GM18508 (cell line): ENCODE measurements around the gene PDE11A.

Experiments used
- ATAC-seq: cut with Tn5 transposase; IDR thresholded peaks from one replicate; pipeline ENCODE4 v1.9.1; 2021; ENCODE audit warnings: moderate number of reproducible peaks; ENCODE audit not compliant: insufficient read depth, unreplicated experiment

Gene PDE11A

DNA sequence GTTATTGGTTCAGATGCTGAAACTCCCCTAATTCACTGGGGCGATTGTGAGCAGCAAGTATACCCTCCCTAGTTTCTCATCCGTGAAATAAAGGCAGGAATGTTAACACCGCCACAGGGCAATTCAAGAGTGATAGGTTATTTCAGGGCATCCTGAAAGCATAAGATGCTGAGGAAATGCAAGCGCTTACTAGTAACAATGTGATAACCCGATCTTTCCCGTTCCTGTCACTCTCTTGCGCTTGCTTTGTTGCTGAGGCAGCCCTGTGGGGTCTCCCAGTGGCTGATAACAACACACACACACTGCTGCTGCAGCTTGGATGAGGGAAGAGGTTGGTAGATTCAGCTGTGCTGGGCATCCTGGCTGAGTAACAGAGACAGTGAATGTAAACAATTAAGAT lies 420.7 kb downstream of the PDE11A start:
- no peak for ATAC-seq

DNA sequence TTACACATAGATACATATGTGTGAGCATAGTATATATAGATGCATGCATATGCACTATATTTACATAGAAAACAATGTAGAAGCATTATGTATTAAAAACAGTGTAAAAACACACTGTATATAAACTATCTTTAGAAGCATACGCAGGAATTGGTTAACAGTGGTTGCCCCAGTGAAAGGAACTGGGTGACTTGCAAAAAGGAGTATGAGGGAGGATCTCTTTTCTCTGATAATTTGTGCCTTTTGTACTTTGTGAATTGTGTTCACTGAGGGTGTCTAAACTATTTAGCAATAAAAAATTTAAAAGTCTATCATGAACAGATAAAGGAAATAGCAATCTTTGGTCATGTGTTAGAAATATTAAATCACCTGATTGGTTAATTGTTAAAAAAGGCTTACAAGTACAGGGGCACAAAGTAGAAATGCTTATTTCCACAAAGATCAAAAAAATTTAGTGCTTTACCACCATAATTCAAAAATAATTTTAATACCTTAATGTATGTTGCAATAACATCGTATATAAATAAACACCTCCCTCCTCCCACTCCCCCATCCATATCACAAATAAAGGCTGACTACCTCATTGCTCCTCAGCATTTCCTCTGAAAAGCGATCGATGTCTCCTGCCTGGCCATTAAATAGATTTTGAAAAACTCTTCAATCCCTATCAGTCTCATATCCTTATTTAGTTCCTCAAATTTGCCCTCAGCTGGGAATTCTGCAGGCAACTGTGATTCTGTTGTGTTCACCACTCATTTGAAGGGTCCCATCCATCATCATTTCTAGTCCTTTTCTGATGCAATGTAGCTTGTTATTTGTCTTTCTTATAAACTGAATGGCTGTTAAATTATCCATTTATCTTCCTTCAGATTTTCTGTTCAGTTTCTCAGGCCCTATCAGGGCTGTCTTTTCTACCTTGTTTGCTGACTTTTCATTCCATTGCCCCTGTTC lies 422.7 kb downstream of the PDE11A start:
- no peak for ATAC-seq

DNA sequence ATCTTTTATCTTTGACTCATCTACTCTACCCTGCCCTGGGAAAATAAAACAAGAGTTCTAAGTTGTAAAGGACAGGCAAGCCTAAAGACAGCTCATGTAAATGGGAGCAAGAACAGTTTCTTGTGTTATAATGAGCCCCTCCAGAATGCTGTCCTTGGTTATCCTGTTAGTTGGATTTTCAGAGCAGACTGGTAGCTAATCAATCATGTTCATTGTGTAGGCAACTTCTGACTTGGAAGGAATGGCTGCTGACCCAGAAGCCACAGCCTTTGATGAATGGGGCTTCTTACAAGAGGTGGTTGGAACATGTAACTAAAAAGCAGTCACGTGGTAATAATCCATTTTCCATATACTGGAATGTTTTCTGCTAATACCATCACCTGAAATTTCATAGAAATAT lies 425.8 kb downstream of the PDE11A start:
- no peak for ATAC-seq

DNA sequence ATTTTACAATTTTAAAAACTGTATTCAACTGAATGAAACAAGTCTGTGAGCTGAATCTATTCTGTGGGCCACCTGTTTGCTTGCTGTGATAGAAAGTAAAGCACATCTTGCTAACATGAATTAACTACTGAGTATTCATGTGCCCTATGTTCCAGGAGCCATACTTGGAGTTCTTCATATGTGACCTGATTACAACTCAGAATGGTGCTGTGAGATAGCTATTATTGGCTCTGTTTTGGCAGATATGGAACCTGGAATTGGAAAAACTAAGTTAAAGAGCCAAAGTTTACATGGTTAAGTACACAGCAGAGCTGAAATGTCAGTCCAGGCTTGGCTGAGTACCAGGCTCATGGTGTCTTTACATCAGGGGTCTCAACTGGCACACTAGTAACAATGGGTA lies 426.3 kb downstream of the PDE11A start:
- no peak for ATAC-seq

DNA sequence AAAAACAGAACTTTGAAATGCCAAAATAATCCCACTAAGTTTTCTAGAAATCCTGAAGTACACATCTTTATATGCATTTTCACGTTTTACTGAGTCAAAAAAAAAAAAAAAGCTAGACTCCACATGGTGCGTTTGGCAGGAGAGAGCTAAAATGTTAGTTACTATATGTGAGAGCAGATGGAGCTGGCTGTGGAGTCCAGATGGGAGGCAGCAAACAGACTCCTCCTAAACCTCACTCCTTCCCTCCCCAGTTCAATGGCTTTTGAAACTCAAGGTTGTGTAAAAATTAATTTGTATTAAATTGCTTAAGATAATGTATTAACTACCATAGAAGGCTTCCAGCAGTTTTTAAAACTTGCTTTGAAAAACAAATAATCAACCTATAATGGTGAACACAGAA lies 431.2 kb downstream of the PDE11A start:
- ATAC-seq, result no peak

DNA sequence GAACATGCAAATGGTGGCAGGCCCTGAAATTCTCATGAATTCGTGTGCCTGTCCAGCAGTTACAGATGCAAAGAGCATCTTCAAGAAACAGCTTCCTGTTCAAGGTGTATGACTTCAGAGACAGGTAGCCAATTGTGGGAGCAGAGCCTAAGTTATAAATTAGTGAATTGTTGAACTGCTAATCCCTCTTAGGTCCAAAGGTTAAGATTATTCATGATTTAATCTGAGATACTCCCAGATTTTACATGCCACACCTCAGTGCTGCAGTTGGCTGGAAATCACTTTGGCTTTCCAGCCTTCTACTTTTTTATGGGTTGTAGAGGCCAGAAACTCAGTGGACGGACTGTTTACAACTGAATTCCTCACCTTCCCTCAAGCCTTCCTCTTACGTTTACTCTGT lies 432.2 kb downstream of the PDE11A start:
- ATAC-seq, result no peak

DNA sequence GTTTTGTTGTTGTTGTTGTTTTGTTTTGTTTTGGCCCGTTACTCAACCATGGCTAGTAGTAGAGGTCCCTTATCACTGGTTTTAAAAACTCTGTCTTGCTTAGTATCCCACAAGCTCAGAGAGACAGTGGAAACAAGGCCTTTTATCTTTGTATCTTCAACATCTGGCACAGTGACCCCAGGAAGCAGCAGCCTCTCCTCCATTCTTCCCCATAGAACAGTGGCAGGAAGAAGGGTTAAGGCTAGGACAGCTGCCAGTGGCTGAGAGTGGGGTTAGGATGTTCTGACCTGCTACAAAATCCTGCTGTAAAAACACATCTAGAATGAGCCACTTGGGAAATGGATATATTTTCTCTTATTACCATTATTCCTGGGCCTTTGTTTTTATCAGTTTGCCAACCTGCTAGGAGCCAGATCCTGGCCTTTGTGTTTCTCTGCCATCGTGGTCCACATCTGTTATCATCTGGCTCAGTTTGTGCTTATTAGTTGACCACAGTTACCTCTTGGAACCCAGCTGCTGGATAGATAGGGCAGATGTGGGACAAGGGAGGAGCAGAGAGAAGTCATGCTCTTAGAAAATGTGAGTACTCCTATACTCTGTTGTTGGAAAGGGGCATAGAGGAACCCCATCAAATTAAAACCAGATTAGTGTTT lies 433.2 kb downstream of the PDE11A start:
- no peak for ATAC-seq

DNA sequence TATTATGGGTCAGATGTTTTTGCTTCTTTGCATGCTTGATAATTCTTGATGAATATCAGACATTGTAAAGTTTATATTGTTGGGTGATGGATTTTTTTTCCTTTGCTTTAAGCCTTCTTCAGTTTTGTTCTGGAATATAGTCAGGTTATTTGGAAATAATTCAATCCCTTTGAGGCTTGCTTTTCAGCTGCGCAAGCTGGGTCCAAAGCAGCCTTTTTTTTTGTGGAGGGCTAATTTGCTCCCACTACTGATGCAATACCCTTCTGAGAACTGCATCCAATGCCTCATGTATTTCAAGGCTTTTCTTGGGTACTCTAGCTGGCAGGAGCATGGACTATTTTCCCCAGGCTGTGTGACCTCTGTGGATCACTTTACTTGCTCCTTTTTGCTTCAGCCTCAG lies 434.1 kb downstream of the PDE11A start:
- no peak for ATAC-seq

DNA sequence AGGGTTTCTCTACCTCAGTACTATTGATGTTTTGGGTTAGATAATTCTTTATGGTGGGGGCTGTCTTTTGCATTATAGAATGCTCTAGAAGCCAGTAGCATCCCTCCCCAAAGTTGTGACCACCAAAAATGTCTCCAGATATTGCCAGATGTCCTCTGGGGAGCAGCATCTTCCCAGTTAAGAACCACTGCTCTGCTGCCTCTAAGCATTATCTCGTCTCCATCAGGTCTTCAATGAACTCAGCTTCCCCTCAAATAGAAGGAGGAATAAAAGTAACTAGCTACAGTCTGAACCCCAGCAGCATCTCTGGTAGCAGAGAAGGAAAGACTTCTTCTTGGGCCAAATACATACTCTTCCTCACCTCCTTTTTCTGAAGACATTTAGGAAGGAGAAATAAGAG lies 435.9 kb downstream of the PDE11A start:
- ATAC-seq, result no peak

DNA sequence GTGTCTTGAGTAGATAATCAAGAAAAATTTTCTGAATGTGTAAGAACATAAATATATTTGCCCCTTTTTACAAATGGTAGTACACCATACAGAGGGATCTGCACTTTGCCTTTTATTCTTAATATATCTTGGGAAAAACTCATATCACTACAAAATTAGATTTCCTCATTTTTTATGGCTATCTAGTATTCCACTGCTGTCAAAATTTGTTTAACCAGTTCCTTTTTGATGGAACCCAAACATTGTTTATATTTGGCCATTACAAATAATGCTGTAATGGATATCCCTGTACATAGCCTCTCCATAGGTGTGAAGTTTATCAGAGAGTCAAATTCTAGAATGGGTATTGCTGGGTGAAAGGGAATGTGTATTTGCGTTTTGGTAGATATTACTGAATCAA lies 436.9 kb downstream of the PDE11A start:
- ATAC-seq, result no peak

DNA sequence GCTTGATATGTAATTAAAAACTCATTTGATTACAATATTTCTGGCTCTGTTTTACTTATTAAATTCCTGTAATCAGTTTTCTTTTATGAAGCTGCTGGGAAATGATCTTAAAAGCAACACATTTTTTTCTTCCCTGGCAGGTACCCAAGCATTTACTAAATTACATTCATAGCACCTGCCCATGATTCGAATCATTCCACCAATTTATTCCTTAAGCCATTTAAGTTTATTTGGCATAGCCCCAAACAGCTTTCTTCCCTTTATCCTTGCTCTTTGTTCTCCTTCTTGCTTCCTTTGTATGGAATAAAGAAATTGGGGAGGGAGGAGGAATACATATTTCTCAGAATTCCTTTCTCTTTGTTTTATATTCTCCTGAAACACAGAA lies 438.7 kb downstream of the PDE11A start:
- no peak for ATAC-seq

DNA sequence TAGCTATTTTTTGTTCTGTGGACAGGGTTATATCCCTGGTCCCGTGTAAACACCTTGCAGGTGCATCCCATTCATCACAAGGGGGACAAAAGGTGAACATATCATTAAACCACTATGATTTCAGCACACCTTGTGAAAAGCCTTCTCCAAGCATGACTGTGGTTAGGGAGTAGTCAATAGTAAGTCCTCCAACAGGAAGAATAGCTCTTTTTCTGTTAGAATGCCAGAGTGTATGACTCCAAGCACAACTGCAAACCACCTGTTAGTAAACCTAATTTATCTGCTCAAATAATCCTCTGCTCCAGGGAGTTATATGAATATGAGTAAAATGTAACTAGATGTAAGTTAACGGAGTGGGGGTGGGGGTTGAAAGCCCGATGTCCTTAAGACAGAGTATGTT lies 439.5 kb downstream of the PDE11A start:
- no peak for ATAC-seq

DNA sequence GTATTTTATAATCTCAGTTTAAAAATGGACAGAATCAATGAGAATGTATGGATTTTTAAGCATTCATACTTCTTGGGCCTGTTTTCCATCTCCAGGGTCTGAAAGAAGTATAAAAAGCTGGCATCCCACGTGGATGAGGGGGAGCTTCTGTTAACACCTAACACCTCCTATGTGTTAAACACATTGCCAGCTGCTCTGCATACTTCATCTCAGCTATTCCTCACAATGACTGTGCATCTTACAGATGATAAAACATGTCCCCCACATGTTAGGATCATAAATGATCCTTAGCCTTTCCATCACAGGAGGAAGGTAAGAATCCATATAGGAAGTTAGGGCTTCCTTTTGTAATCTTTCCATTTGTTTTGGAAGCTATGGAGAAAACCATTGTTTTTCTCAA lies 440.9 kb downstream of the PDE11A start:
- ATAC-seq, result no peak

DNA sequence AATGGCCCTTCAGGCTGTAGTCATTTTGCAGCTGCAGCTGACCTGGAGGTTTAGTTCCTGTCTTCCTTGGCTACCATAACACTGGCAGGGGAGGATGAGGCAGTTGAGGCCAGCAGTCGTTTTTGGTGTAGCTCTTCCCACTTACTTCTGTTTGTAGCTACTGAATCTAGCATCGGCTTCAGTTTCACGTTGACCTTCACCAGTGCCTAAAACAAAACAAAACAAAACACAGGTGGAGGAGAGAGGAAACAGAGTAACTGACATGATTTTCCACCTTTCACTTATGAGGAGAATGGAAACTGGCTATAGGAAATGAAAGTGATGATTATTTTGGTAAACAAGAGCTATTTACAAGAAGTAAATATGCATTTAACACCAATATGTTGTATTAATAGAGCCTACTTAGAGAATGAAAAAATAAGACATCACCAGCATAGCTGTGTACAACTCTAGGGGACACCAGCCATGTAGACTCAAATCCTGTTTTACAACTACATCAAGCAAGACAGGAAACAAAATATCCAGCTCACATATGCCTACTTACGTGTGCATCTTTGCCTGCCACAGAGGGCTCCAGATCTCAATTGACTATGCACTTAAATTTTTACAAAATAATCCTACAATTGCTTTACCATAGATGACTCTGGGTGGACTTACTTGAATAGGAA lies 443.1 kb downstream of the PDE11A start:
- ATAC-seq, result no peak

DNA sequence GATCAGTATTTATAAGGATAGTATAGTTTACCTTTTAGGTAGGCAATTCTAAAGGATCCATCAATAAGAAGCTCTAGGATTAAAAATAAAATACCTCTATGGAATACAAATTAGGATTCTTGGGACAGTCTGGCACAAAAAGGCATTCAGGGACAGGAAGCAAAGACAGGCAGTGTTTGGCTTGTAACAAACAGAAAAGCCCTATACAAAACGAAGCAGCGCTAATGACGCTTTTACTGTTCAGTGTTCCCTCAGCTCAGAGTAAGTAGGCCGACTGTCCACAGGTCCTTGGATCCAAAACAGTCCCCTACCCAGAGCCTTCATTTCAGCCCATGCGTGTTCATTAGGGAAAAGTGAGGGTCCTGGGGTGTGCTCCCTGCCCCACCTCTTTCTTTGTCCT lies 443.7 kb downstream of the PDE11A start:
- ATAC-seq, result no peak

DNA sequence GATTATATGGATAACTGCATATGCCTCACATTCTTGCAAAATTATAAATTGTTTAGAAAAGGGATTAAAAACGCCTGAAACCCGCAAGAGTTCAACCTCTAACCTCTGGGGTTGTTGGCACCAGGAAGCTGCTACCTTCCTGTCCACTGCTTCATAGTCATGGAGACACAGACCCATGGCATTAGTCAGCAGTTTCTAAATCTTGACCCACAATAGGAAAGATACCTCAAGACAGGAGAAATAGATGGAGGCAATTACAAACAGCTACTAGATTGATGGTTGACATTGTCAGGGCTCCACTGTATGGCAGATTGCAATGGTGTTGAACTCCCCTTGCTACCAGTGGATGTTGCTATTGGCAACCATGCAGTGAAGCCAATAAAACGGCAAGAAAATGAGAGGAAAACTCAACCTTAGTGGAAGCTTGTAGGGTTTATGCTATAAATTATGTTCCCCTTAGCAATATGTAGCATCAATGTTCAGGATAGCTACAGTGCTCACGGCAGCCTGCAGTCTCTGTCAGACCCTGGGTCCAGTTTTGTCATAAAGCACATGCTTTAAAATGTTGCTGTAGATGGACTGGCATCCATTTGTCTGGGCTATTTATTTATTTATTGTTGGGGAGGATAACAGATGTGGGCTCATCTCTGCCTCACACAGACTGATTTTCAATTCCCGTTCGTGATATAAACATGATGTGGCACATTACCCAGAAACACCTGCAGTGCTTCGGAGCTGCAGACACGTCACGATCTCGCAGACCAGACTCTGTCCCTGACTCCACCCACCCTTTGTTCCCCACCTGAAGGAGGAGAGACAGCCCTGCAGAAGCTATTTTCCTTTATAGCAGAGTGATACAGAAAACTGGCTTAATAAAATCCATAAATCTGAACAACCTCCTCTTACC lies 446.6 kb downstream of the PDE11A start:
- no peak for ATAC-seq

DNA sequence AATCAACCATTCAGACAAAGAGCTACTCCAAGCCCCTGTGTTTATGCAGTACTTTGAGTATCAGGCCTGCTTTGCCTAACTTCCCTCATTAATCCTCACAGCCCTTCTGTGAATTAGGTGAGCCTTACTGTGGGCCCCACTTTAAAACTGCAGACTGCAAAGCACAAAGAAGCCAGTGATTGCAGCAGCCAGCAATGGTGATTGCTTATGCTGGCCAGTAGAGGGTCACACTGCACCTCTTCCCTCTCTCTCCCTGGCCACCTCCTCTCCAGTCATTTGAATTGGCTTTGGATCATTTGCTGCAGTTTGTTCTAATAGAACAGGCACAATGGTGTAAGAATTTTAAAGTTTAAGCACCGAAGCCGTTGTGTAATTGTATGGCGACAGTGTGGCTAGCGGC lies 450.1 kb downstream of the PDE11A start:
- no peak for ATAC-seq

DNA sequence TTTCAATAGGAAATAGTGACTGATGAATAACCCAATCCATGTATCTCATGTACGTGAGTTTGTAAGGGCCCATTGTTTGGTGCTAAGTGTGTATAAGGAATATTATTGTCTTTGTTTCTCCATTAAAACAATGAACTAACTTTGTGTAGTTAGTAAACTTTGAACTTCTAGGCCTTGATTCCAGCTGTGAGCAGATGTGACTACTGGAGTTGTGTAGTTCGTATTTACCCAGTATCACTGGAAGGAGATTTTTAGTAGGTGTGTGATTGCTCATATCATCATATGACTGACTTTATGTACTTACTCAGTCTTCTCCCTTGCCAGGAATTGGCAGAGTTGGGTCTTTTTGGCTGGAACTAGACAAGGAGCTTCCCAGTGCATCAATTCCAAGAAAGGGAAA lies 452.6 kb downstream of the PDE11A start:
- no peak for ATAC-seq

DNA sequence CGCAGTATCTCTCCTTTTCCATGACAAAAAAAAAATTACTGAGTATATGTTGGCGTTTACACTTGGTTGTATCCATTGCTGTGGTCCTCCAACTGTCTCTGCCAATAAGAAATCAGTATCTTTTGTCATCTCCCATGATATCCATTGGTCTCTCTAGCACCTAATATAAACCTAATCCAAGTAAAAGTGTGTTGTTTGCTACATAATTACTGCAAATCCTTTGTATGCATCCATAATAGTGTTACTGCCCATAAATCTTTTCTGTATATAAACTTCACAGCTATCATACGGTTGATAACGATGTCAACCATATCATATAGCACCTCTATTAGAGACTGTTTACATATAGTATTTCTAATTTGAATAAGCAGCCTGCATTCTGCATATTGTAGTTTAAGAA lies 453.1 kb downstream of the PDE11A start:
- ATAC-seq, result no peak
